ENCODE data around the gene KCNB1.

KCNB1 gene

DNA sequence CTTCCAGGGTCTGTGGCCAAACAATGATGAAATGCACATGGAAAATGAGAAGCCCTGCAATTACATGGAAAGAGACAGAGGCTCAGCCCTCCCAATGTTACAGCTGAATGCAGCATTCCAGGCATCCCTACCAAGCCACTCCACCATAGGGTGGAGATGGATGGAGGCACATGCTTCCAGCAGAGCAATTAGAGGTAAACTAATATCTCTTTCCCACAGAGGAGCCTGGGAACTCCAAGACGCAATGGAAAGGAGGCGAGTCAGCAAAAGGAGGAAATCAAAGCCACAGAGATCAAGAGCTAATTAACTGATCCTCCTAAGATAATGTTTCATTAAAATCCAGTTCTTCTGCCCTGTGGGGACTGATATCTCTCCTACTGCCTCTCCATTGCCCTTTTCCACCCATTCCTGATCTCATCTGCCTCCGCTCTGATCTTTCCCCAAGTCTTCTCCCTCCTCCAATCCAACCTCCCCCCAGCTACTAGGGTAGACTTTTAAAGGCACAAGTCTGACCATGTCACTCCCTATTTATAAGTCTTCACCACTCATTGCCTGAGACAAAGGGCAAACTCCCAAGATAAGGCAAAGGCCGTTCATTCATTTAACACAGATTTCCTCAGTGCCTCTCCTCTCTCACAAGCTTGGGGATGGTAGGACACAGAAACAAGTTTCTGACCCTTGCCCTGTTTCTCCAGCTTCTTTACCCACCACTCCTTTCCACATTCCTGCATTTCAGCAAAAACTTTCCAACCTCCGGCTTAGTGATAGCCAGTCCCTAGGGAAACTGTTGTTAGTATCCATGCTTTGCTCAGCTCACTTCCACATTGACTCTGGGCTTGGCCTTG is 14.3 kb upstream of the KCNB1 start:
- FAIRE-seq, result no peak

DNA sequence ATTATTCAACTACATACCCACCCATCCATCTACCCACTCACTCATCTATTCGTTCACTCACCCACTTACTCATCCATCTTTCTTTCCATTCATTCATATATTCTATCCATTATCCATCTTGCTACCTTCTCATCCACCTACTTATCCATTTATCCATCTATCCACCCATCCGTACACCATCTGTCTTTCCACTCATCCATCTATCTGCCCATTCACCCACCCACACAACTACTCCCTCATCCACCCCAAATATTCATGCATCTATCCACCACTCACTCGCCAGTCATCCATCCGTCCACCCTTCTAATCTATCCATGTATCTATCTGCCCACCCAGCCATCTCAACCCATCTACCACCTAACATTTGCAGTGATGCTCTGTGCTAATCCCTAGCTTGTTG is 13.6 kb upstream of the KCNB1 start:
- no peak for FAIRE-seq

DNA sequence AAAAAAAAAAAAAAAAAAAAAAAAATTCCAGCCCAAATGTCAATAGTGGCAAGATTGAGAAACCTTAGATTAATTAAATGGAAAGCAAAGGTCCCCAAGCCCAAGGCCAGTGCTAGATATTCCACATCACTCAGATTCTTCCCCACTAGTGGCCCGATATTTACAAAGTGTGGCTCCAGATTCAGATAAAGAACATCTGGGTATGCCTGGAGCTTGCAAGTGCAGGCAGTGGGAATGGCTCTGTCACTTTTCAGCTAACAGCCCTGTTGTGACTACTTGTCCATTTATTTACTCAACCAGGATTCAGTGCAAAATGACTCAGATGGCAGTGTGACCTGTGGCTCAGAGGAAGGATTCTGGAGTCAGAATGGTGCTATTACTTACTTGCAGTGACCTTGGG is 8.2 kb upstream of the KCNB1 start:
- no peak for FAIRE-seq

DNA sequence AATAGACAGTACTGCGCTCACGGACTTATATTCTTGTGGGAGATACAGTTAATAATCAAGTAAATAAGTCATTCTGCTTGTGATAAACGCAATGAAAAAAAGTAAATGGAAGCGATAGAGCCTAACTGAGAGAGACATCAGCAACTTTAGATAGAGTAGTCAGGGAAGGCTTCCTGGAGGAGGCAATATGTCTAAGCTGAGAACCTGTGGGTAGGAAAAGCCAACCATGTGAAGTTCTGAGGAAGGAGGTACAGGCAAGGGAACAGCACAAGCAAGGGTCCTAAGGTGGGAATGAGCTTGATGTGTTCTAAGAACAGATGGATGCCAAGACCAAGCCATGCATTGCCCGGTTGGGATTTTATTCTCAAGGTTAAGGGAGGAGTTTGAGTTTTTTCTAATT is 7.2 kb upstream of the KCNB1 start:
- FAIRE-seq, result no peak

DNA sequence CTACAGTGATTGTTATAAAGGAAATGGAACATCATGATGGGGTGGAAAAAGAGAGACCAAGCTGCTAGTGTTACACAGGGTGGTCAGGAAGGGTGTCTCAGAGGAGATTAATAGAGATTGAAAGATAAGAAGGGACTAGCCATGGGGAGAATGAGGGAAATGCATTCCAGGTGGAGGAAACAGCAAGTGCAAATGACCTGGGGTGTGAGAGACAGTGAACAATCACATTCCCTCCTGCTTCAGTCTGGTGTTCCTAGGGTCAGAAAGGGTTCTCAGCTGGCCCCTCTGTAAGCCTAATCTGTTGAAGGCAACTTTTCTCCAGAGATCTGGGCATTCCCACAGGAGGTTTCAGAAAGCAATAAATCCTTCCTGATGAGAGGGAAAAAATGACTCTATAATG is 3.6 kb upstream of the KCNB1 start:
- no peak for FAIRE-seq

DNA sequence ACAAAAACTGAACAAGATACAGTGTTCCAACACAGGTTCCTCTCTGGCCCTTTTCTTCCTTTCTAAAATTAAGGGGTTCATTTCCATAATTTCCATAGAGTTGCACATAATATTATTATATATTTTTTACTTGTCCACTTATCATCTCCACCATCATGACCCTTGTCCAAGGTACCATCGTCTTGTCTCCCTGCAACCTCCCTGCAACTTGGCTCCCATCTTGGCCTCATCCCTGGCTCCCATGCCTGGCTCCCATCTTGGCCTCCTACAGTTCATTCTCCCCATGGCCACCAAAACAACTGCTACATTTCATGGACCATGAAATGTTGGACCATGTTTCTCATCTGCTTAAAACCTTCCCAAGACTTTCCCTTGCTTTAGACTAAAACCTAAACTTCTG is 3.1 kb upstream of the KCNB1 start:
- FAIRE-seq, result no peak

DNA sequence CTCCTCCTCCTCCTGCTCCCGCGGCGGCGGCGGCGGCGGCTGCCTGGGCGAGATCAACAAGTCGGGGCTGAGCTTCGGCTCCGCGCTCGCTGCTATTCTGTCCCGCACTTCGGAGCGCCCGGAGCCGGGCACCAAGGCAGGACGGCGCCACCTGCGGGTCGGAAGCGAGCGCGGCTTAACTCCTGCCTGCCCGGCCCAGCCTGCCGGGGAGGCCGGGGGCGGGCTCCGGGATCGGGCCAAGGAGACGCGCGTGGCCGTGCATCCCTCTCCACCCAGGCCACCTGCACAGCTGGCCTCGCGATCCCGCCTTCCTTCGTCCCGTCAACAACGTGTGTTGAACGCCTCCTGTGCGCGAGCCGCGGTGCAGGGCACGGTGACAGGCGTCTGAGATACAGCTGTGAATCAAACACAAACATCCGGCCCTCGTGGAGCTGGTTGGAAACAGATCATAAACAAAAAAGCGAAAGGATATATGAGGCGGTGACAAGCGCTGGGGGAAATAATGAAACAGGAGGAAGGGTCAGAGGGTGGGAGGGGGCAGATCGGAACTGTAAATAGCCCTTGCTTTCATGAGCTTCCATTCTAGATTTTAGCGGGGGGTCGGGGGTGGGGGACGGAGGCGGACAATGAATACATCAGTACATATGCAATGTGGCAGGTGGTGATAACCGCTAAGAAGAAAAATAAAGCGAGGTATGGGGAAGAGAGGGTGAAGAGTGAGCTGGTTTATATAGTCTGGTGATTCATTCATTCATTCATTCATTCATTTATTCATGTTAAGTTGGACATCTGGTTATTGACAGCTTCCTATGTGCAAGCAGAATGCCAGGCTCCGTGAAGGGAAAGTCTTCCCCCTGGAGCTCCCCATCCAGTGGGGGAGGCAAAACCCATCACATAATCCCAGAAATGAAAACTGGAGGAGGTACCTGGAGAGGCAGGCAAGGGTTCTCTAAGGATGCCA is 2.0 kb upstream of the KCNB1 start:
- FAIRE-seq, result no peak

DNA sequence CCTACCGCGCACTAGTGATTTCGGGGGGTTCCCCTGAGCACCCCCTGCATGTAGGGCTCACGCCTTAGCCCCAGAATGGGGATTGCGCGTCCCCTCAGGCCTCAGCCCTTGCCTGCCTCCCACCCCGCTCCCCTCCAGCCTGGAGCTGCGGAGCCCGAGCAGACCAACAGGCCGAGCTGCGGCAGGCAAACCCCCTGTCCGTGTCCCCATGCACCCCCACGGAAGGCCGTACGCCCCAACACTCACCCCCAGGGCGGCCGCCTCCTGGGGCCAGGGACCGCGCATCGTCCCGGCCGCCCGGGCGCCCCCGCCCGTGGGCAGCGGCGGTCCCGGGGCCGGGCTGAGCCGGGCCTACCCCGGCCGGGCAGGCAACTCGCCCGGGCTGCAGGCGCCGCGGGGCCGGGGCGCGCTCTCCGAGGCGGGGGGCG is 1.2 kb upstream of the KCNB1 start:
- no peak for FAIRE-seq

DNA sequence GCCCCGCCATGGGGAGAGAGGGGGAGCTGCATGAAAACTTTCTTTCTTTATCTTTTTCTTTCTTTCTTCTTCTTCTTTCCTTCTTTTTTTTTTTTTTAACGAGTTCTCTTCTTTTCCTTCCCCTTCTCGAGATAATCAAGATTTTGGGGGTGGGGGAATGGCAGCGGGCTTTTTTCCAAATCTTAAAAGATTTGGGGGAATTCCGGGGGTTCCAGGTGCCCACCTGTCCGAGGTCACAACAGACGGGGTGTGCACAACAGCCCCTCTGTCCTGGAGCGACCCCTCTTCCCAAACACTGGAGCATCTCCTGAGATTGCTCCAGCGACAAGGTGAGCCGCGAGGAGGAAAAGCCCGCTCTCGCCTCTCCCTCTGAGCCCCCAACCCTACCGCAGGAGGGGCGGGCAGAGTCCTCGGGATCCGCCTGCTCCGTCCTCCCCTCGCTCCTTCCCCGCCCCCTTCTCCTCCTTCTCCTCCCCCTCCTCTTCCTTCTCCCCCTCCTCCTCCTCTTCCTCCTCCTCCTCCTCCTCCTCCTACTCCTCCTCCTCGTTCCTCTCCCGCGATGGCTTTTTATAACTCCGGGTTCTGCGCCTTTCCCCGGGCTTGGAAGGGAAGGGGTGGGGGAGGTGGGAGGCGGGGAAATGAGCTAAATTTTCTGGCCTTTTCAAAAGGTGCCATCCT is 689 bp upstream of the KCNB1 start:
- FAIRE-seq, result no peak

DNA sequence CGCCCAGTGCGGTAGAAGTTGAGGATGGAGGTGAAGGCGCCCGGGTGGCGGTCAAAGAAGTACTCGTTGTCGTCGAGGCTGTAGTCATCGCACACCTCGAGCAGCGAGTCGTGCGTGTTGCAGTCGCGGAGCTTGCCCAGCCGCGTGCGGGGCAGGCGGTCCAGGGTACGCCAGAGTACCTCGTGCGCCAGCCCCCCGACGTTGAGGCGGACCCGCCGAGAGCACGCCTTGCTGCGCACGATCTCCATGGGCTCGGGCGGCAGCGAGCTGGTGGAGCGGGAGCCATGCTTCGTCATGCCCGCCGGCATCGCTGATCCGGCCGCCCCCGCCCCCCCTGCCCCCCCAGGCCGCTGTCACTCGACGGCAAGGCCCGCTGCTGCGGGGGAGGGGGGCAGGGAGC is 295 bp downstream of the KCNB1 start:
- no peak for FAIRE-seq

DNA sequence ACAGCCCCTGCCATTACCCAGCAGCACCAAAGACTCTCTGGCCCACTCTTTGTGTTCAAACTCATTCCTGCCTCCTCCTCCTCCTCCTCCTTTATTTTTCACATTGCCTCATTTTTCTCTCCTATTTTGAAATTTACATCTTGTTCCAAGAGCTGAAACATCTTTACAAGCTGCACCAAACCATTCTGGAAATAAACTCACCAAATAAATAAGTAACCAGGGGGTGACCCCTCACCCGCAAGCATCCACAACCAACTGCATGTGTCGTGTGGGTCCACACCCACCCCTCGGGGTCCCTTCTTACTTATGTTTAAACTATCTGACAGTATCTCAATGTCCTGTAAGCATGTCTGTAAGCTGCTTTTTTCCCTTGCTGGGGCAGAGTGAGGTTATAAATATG is 1.4 kb downstream of the KCNB1 start:
- no peak for FAIRE-seq

DNA sequence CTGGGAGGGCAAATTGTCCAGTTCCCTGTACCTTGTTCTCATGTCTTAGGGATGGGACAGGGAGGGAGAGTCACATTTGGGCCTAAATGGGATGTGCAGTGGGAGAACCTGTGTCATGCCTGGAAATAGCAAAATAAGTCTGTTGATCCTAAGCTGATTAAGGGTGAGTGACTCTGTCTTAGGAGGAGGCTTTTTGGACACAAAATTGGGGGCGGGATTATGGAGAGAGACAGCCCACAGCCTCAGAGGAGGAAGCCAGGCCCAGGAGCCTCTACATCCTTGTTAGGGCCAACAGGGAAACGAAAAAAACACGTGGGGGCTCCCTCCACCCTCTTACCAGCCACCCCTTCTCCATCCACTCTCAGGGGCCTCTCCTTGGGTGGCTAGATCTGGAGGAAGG is 2.2 kb downstream of the KCNB1 start:
- no peak for FAIRE-seq

DNA sequence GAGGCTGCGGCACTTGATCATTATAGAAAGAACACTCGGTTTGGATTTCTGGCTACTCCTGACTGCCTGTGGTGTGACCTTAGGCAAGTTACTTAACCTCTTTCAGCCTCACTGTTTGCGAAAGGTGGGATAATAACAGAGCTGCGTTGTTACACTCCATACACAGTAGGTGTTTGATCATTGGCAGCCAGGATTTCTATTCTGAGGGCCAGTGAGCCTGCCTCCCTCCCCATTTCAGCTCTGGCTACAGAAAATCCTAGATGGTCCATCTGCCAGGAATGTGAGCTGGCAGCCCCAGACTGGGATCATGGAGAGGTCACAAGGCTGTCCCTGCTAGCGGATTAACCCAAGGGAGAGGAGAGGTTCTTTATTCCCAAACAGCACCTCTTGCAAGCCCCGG is 2.7 kb downstream of the KCNB1 start:
- FAIRE-seq, result no peak

DNA sequence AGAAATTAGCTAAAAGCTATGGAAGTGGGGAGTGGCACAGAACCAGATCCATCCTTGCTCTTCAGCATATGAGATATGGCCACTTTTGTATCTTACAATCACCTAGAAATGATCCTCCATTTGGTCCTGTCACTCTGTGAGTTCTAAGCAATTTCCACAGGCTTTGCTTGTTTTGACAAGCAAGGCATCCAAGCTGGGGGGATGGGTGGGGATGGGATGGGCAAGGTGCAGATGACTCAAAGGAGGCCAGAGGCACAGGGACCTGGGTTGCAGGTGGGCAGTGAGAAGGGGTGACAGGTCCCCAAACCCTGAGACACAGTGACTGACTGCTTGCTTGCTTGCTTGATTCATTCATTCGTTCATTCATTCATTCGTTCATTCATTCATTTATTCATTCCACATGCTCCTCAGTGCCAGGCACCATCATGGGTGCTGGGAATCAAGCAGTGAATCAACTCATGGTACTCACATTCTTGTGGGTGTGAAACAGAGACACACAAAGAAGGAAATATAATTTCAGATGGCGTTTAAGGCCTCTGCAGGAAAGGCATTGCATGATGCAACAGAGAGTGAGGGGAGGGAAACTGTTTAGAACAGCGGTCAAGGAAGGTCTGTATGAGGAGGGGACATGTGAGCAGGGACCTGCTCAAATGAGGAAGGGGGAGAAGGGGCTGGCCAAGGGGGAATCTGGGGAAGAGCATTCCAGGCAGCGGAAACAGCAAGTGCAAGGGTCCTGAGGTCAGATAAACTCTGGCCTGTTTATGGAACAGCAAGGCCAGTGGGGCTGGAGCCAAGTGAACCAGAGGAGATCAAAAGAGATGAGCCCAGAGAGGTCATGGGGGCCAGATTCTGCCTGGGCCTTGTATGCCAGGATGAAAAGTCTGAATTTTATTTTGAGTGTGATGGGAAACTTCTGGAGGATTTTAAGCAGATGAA is 3.4 kb downstream of the KCNB1 start:
- no peak for FAIRE-seq

DNA sequence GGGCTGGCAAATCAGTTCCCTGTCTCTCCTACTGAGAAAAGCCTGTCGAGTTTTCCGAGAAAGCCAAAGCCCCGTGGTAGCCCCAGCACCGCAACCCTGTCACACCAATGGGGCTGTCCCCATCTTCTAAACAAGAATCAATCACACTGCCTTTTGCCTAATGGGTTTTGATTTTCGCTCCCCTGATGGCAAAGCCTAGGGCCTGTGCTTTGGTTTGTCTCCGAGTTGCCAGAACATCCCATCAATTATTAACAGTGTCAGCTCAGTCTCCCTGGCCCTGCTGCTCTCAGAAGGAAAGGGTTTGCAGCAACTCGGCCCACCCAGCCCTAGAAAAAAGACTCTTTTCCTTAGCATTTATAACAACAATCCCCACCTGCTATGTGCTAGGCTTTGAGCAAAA is 4.2 kb downstream of the KCNB1 start:
- FAIRE-seq, result no peak

DNA sequence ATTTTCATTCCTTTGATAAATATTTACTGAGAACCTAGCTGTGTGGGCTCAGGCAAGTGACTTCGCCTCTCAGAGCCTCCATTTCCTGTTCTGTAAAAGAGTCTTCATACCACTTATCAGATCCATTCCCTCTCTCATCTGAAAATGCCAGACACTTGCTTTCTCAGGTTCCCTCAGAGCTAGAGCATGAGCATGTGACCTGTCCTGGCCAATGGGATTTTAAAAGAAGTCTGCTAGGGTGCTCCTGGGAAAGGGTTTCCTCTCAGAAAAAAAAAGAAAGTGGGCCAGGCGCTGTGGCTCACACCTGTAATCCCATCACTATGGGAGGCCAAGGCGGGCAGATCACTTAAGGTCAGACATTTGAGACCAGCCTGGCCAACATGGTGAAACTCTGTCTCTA is 5.3 kb downstream of the KCNB1 start:
- no peak for FAIRE-seq

DNA sequence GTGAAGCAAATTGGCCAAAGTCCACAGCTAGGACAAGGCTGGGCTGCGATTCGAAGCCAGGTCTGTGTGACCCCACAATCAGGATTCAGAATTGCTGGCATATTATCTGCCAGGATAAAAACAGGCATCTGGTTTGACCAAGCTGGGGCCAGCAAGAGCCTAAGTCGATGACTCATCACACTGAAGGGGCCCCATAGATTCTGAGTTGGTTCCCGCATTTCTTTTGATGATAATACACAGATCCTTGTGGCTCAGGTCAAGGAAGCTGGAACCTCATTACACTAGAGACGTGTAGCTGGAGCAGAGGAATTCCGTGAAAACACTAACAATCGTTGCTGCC is 6.5 kb downstream of the KCNB1 start:
- no peak for FAIRE-seq

DNA sequence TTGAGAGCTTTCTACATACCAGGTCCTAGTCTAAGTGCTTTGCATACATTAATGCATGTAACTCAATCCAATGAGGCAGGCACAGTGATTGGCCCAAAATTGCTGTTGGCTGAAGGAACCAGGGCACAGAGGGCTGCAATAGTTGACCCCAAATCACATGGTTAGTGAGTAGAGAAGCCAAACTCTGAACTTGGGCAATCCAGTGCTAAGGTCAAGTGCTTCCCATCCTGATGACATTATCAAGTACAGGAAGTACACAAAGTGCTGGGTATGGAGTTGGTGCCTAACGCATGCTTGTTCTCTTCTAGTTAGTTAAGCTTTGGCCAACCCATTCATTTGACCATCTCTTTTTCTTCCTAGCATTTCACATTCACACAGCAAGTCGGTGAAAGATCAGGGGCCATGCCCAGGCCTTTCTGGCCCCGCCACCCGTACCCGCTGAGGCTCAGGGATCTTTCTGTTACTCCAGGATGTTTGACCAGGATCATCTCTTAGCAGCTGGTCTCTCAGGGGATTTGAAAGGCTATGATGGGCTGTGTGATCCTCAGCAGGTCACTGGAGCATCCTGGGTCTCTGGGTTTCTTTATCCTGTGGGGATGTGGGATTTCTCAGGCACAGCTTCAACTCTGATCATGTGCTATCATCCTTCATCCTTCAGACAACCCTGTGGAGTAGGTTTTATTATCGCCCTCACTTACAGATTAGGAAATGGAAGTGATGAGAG is 7.0 kb downstream of the KCNB1 start:
- FAIRE-seq, result no peak

DNA sequence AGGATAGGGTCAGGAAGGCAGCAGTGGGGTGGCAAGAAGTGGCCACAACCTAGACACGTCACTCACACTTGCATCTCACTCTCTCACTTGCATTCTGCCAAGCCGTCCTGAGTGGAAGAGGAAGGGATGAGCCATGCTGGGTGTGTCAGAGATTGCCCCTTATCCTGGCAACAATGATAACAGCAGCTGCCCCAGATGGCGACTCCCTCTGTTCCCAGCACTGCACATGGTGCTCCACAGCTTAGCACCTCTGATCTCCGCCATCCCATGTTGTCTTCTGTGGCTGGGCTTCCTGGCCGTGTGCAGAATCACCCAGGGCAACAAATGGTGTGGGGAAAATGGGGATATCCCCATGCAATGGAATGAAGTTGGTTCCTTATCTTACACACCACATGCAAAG is 11.1 kb downstream of the KCNB1 start:
- no peak for FAIRE-seq

DNA sequence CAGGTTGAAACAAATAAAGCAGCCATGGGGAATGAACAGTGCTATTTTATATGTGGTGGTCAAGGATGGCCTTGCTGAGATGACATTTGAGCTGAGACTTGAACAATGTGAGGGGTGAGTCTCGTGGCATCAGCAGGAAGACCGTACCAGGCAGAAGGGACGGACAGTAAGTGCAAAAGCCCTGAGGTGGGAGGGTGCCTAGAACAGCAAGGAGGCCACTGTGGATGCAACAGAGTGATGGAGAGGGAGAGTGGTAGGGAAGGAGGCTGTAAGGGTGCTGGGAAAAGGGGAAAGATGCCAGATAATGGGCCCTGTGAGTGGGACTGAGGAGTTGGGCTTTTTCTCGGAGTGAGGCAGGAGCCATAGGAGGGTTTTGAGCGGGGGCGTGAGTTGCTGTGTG is 11.5 kb downstream of the KCNB1 start:
- no peak for FAIRE-seq

DNA sequence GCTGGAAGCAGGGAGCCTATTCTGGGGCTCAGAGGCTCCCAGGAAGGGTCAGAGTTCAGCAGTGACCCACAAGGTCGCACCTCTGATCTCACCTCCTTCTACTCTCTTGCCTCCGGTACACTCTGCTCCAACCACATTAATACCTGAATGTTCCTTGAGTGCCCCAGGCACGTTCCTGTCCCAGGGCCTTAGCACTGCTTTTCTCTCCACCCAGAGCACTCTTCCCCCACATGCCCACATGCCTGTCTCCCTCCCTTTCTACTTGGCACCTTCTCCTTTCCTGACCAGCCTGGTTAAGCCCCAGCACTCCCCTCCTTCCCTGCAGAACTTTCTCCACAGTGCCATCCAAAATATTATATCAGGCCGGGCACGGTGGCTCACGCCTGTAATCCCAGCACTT is 13.4 kb downstream of the KCNB1 start:
- FAIRE-seq, result no peak

DNA sequence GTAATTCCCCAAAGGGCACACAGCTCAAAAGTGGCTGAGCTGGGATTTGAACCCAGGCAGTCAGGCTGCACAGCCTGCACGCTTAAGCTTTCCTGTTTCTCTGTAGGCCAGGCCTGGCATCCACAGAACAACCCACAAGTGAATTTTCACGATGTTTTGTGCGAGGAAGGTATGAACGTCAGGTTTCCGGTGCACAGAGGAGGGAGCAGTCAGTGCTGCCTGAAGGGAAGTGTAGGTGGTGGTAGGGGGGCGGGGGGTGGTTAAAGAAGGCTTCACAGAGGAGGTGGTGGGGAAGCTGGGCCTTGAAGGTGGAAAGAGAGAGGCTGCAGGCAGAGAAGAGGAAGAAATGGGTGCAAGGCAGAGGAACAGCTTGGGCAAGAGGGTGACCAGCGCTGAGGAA is 14.1 kb downstream of the KCNB1 start:
- FAIRE-seq, result no peak
